PC-9 (cell line): ENCODE measurements around the gene KIF3C.

Experiments used
- EZH2 ChIP-seq: fragments of 200-600 bp; sonication (generic); IDR thresholded peaks from 2 replicates; pipeline ENCODE4 v1.8.0; 2017; ENCODE audit warnings: antibody characterized with exemption, low read depth
- TF ChIP-seq, protein P1 (sequence below): fragments of 200-600 bp; sonication (generic); conservative IDR thresholded peaks from 2 replicates; pipeline ENCODE4 v1.6.1; 2017; ENCODE audit warnings: mixed run types, antibody characterized with exemption, mild to moderate bottlenecking, moderate library complexity

DNA sequence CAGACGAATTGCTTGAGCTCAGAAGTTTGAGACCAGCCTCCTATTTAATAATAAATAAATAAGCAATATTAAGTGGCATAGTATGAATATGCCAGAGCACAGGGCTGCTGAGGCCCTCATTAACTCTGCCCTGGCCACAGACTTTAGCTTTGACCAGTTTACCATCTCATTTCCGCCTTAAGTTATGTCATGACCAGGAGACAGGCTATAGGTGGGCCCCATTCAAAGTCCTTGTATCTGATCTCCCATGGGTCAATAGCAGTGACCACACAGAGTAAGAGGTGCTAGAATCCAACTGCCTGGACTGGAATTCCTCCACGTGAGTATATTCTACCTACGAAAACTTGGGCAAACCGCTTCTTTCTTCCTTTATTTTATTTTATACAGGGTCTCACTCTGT is 90.6 kb downstream of the KIF3C start:
- TF ChIP-seq, protein P1, sequence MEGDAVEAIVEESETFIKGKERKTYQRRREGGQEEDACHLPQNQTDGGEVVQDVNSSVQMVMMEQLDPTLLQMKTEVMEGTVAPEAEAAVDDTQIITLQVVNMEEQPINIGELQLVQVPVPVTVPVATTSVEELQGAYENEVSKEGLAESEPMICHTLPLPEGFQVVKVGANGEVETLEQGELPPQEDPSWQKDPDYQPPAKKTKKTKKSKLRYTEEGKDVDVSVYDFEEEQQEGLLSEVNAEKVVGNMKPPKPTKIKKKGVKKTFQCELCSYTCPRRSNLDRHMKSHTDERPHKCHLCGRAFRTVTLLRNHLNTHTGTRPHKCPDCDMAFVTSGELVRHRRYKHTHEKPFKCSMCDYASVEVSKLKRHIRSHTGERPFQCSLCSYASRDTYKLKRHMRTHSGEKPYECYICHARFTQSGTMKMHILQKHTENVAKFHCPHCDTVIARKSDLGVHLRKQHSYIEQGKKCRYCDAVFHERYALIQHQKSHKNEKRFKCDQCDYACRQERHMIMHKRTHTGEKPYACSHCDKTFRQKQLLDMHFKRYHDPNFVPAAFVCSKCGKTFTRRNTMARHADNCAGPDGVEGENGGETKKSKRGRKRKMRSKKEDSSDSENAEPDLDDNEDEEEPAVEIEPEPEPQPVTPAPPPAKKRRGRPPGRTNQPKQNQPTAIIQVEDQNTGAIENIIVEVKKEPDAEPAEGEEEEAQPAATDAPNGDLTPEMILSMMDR: no peak
- no peak for TF ChIP-seq EZH2
